IPS-15b (cell line): ENCODE data around the gene CSN1S1.
"Not testable (repeated sequence)": the region's sequence is repeated elsewhere in the genome, so short reads cannot be mapped to it uniquely, and the experiment has no call there.

Source experiments
- H3K27me3 ChIP-seq: one replicate; pipeline ENCODE4 v1.6.1; 2013; ENCODE audit warnings: low read length; ENCODE audit not compliant: control insufficient read depth, insufficient read depth
- H3K36me3 ChIP-seq: one replicate; pipeline ENCODE4 v1.6.1; 2013; ENCODE audit warnings: low read length; ENCODE audit not compliant: control insufficient read depth, insufficient read depth
- H3K4me1 ChIP-seq: one replicate; pipeline ENCODE4 v1.6.1; 2013; ENCODE audit warnings: mild to moderate bottlenecking, low read length; ENCODE audit not compliant: control insufficient read depth, insufficient read depth
- H3K4me3 ChIP-seq: one replicate; pipeline ENCODE4 v1.5.1; 2013; ENCODE audit warnings: low read depth, low read length
- H3K9ac ChIP-seq: one replicate; pipeline ENCODE4 v1.6.1; 2013; ENCODE audit warnings: low read depth, mild to moderate bottlenecking, low read length
- H3K9me3 ChIP-seq: one replicate; pipeline ENCODE4 v1.6.1; 2013; ENCODE audit warnings: mild to moderate bottlenecking, low read length; ENCODE audit not compliant: control insufficient read depth, insufficient read depth

The CSN1S1 gene

GRCh38 chr4:69923782-69924410 lies 7.0 kb upstream of the CSN1S1 start:
- not testable (repeated sequence) for H3K4me3 ChIP-seq, H3K9me3 ChIP-seq, H3K36me3 ChIP-seq, H3K9ac ChIP-seq, H3K4me1 ChIP-seq
- peaks cover 31% of the 10 kb centered on the region for H3K27me3 ChIP-seq

- H3K4me1 ChIP-seq: no peaks in the 10 kb centered on the region
- no peak overlapping the region for H3K4me3 ChIP-seq
- no peaks in the 10 kb centered on the region for H3K36me3 ChIP-seq
- no peaks in the 10 kb centered on the region for H3K27me3 ChIP-seq
- H3K9ac ChIP-seq: no peak overlapping the region
- no peaks in the 10 kb centered on the region for H3K9me3 ChIP-seq
Measured at GRCh38 chr4:69934150-69934549, 3.3 kb downstream of the CSN1S1 start.

GRCh38 chr4:69936566-69936965 lies 5.7 kb downstream of the CSN1S1 start:
- H3K36me3 ChIP-seq: no peaks in the 10 kb centered on the region
- no peaks in the 10 kb centered on the region for H3K27me3 ChIP-seq
- H3K4me1 ChIP-seq: no peaks in the 10 kb centered on the region
- no peak overlapping the region for H3K4me3 ChIP-seq
- no peaks in the 10 kb centered on the region for H3K9me3 ChIP-seq
- H3K9ac ChIP-seq: no peak overlapping the region

- Histone ChIP-seq H3K4me1 (no peaks in the 10 kb centered on the region), H3K36me3 (no peaks in the 10 kb centered on the region), H3K9ac (no peak overlapping the region), H3K27me3 (no peaks in the 10 kb centered on the region), H3K9me3 (no peaks in the 10 kb centered on the region), H3K4me3 (no peak overlapping the region)
Measured at GRCh38 chr4:69951602-69952001, 20.7 kb downstream of the CSN1S1 start.

- Histone ChIP-seq H3K4me3 (no peak overlapping the region), H3K9me3 (no peaks in the 10 kb centered on the region), H3K9ac (no peak overlapping the region), H3K36me3 (no peaks in the 10 kb centered on the region), H3K27me3 (no peaks in the 10 kb centered on the region), H3K4me1 (no peaks in the 10 kb centered on the region)
Measured at GRCh38 chr4:69957209-69957608, 26.3 kb downstream of the CSN1S1 start.

- H3K4me1 ChIP-seq: no peaks in the 10 kb centered on the region
- no peak within 1 kb of the TSS for H3K4me3 ChIP-seq
- no peak within 1 kb of the TSS for H3K9ac ChIP-seq
- no peaks in the 10 kb centered on the region for H3K27me3 ChIP-seq
- no peaks in the 10 kb centered on the region for H3K36me3 ChIP-seq
- H3K9me3 ChIP-seq: no peaks in the 10 kb centered on the region
Measured at GRCh38 chr4:69965628-69966027, 34.8 kb downstream of the CSN1S1 start, which contains the start of gene CSN2. Gene CSN2 (minus strand): TSS chr4:69965728. CDS start chr4:69960995, 4,733 bp downstream.

GRCh38 chr4:69970071-69970470 lies 39.2 kb downstream of the CSN1S1 start:
- Histone ChIP-seq H3K4me1 (no peaks in the 10 kb centered on the region), H3K36me3 (no peaks in the 10 kb centered on the region), H3K9me3 (no peaks in the 10 kb centered on the region), H3K9ac (no peak overlapping the region), H3K4me3 (no peak overlapping the region), H3K27me3 (no peaks in the 10 kb centered on the region)

GRCh38 chr4:69974631-69975030 lies 43.8 kb downstream of the CSN1S1 start:
- no peaks in the 10 kb centered on the region for H3K27me3 ChIP-seq
- no peaks in the 10 kb centered on the region for H3K36me3 ChIP-seq
- H3K4me1 ChIP-seq: no peaks in the 10 kb centered on the region
- no peak overlapping the region for H3K4me3 ChIP-seq
- no peak overlapping the region for H3K9ac ChIP-seq
- H3K9me3 ChIP-seq: no peaks in the 10 kb centered on the region

- Histone ChIP-seq H3K27me3 (no peaks in the 10 kb centered on the region), H3K4me3 (no peak overlapping the region), H3K9me3 (no peaks in the 10 kb centered on the region), H3K36me3 (no peaks in the 10 kb centered on the region), H3K4me1 (no peaks in the 10 kb centered on the region), H3K9ac (no peak overlapping the region)
Measured at GRCh38 chr4:69977582-69977981, 46.7 kb downstream of the CSN1S1 start.

GRCh38 chr4:69984030-69984443 lies 53.2 kb downstream of the CSN1S1 start:
- H3K9ac ChIP-seq: peak overlapping the region; percentile 50
- no peaks in the 10 kb centered on the region for H3K36me3 ChIP-seq
- no peaks in the 10 kb centered on the region for H3K9me3 ChIP-seq
- H3K4me3 ChIP-seq: no peak overlapping the region
- no peaks in the 10 kb centered on the region for H3K4me1 ChIP-seq
- H3K27me3 ChIP-seq: no peaks in the 10 kb centered on the region

GRCh38 chr4:69986663-69987062 lies 55.8 kb downstream of the CSN1S1 start:
- H3K9ac ChIP-seq: no peak overlapping the region
- H3K27me3 ChIP-seq: no peaks in the 10 kb centered on the region
- H3K4me1 ChIP-seq: no peaks in the 10 kb centered on the region
- H3K36me3 ChIP-seq: no peaks in the 10 kb centered on the region
- H3K4me3 ChIP-seq: no peak overlapping the region
- no peaks in the 10 kb centered on the region for H3K9me3 ChIP-seq

- Histone ChIP-seq H3K4me1 (no peaks in the 10 kb centered on the region), H3K4me3 (no peak overlapping the region), H3K27me3 (no peaks in the 10 kb centered on the region), H3K36me3 (no peaks in the 10 kb centered on the region), H3K9me3 (no peaks in the 10 kb centered on the region), H3K9ac (no peak overlapping the region)
Measured at GRCh38 chr4:69991016-69991415, 60.1 kb downstream of the CSN1S1 start.
